Fibroblast of pulmonary artery (primary cell): ENCODE data around the gene TCF7.

Source experiments
- DNase-seq: peaks from one replicate; pipeline ENCODE4 v3.0.0-alpha.2; 2010; ENCODE audit warnings: low read depth
- H3K4me3 ChIP-seq: replicated peaks from 2 replicates; pipeline ENCODE4 v1.5.1; 2011; ENCODE audit warnings: low read depth, mild to moderate bottlenecking, control low read depth, low read length, moderate library complexity
- CTCF ChIP-seq: IDR thresholded peaks from 2 replicates; pipeline ENCODE4 v1.5.1; 2011; ENCODE audit warnings: mild to moderate bottlenecking, control low read depth, low read length, inconsistent platforms; ENCODE audit errors: missing control alignments

TCF7 gene

DNA sequence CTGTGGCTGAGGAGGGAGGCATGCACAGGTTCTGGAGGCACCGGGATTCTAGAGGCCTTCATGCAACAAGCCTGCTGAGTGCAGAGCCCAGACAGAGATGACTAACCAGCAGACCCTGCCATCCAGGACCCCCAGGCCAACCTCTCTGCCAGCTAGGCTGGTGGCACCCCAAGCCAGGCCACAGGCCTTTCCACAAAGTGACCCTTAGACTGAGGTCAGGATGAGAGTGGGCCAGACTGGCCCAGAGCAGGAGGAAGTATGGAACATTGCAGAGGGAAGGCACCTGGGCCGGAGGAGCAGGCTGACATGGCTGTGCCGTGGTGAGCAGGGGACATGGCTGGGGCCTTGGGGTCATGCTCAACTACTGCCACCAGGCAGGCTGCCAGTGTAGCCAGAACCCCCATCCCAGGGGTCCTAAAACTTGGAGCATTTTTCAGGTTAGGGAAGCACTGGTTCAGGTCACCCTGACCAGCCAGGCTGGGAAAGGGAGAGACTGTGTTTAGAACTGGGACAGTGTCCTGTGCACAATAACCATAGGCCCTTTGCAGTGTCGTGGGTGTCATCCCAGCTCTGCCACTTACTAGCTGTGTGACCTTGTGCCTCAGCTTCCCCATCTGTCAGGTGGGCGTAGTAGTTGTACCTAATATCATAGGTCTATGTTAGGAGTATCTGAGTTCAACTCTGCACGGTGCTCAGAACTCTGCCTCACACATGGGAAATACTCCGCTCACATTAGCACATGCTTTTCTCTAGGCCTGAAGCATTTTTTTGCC is 17.3 kb downstream of the TCF7 start:
- H3K4me3 ChIP-seq = no peak overlapping the region
- no peak for TF ChIP-seq CTCF
- DNase-seq = no peak

GRCh38 chr5:134132372-134133187 is 18.1 kb downstream of the TCF7 start:
- no peak for DNase-seq
- H3K4me3 ChIP-seq = no peak overlapping the region
- no peak for TF ChIP-seq CTCF

- no peak overlapping the region for H3K4me3 ChIP-seq
- TF ChIP-seq CTCF = no peak
- no peak for DNase-seq
Measured at GRCh38 chr5:134133188-134133994, 18.9 kb downstream of the TCF7 start.

DNA sequence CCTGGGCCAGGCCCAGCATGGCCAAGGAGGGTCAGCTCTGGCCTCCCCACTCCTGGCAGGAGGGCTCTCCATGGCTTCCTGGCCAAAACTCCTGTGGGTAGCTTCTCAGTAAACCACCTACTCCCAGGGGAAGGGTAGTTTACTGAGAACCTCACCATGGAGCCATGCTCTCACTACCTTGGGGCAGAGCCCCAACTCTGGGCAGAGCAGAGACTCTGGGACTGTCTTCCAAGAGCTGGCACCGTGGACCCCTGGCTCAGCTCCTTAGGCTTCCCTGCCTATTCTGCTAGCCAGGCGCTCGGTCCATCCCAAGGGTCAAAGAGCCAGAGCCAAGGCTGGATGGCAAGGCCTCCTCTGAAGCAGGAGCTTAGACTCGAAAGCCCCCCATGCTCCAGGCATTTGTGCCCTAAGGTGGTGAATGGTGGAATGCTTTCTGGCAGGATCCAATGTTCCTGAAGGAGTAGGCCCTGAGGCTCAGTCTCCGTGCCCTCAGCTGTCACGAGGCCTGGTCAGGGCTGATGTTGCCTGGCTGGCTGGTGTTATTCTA is 19.6 kb downstream of the TCF7 start:
- TF ChIP-seq CTCF = no peak
- H3K4me3 ChIP-seq = no peak overlapping the region
- DNase-seq = no peak

- no peak for DNase-seq
- H3K4me3 ChIP-seq = no peak overlapping the region
- no peak for TF ChIP-seq CTCF
Measured at GRCh38 chr5:134135091-134135655, 20.7 kb downstream of the TCF7 start.

DNA sequence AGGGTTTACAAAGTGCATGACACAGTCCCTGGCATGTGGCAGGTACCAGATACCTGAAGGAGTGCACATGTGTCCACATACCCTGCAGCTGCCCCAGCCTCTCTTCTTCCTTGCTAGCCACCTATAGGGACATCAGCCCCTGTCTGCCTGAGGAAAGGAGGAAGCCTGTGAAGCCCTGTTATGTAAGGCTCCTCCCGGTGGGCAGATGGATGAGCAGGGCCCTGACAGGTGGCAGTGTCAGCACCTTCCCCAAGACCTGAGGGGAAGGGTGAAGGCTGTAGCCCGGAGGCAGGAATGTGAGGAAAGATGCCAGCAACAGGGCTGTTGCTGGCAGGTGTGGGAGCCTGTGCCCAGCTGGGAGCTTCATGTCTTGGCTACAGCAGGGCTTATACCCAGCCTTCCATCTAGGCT is 21.7 kb downstream of the TCF7 start:
- no peak for TF ChIP-seq CTCF
- no peak overlapping the region for H3K4me3 ChIP-seq
- no peak for DNase-seq
